PFSK-1 (cell line): ENCODE results near the gene SPAG9.

ENCODE experiments used
- FOXP2 ChIP-seq: optimal IDR thresholded peaks from 2 replicates; pipeline ENCODE3; 2011; ENCODE audit warnings: borderline replicate concordance, control low read depth, inconsistent platforms; ENCODE audit not compliant: insufficient read depth; ENCODE audit errors: extremely low read length, extremely low read depth
- POLR2AphosphoS5 ChIP-seq: IDR thresholded peaks from 2 replicates; pipeline ENCODE4 v1.6.1; 2012; ENCODE audit warnings: low read depth, mild to moderate bottlenecking, control low read depth, low read length, moderate library complexity
- REST ChIP-seq, 2 experiments: IDR thresholded peaks; 2 replicates each; pipeline versions ENCODE4 v1.6.1 to v1.8.0; 2011 to 2012; ENCODE audit warnings: low read depth in 2 of 2, low read length in 2 of 2, control low read depth in 1 of 2, inconsistent platforms in 1 of 2, mild to moderate bottlenecking in 1 of 2, moderate library complexity in 1 of 2; ENCODE audit not compliant: insufficient read depth in 1 of 2
- SIN3A ChIP-seq: IDR thresholded peaks from 2 replicates; pipeline ENCODE4 v1.6.1; 2012; ENCODE audit warnings: mild to moderate bottlenecking, low read length, moderate library complexity, borderline replicate concordance; ENCODE audit not compliant: insufficient read depth
- TAF1 ChIP-seq: IDR thresholded peaks from 2 replicates; pipeline ENCODE4 v1.6.1; 2012; ENCODE audit warnings: low read length, control low read depth, borderline replicate concordance; ENCODE audit not compliant: insufficient read depth

Gene SPAG9

GRCh38 chr17:51097708-51098446 lies 22.8 kb downstream of the SPAG9 start:
- no peak for TF ChIP-seq SIN3A
- no peak for TF ChIP-seq REST (IDR thresholded peaks at IDR 0.05; ENCODE audit: insufficient read depth in 1 of 2, low read depth in 2 of 2, low read length in 2 of 2)
- TF ChIP-seq POLR2AphosphoS5 = no peak
- no peak for TF ChIP-seq TAF1
- TF ChIP-seq FOXP2 = no peak

GRCh38 chr17:51091635-51092034 lies 29.0 kb downstream of the SPAG9 start:
- TF ChIP-seq SIN3A (no peak), TAF1 (no peak), FOXP2 (no peak), REST (IDR thresholded peaks at IDR 0.05; ENCODE audit: insufficient read depth in 1 of 2, low read depth in 2 of 2, low read length in 2 of 2) (no peak), POLR2AphosphoS5 (no peak)

GRCh38 chr17:51088287-51088686 lies 32.4 kb downstream of the SPAG9 start:
- TF ChIP-seq SIN3A (no peak), POLR2AphosphoS5 (no peak), FOXP2 (no peak), TAF1 (no peak), REST (IDR thresholded peaks at IDR 0.05; ENCODE audit: insufficient read depth in 1 of 2, low read depth in 2 of 2, low read length in 2 of 2) (no peak)

GRCh38 chr17:51087072-51087757 lies 33.5 kb downstream of the SPAG9 start:
- TF ChIP-seq SIN3A (no peak), POLR2AphosphoS5 (no peak)

GRCh38 chr17:51085150-51085805 lies 35.4 kb downstream of the SPAG9 start:
- TF ChIP-seq REST (IDR thresholded peaks at IDR 0.05; ENCODE audit: insufficient read depth in 1 of 2, low read depth in 2 of 2, low read length in 2 of 2) (no peak), FOXP2 (no peak), TAF1 (no peak), POLR2AphosphoS5 (no peak), SIN3A (no peak)
